ENCODE data around the gene DAP.
A peak's percentile ranks its signal among the peaks of the same experiment; 100 is the strongest.

DAP gene

GRCh38 chr5:10709933-10710332, 51.1 kb downstream of the DAP start:
- DNase-seq (ENCODE audit: low spot score), result no peak

DNA sequence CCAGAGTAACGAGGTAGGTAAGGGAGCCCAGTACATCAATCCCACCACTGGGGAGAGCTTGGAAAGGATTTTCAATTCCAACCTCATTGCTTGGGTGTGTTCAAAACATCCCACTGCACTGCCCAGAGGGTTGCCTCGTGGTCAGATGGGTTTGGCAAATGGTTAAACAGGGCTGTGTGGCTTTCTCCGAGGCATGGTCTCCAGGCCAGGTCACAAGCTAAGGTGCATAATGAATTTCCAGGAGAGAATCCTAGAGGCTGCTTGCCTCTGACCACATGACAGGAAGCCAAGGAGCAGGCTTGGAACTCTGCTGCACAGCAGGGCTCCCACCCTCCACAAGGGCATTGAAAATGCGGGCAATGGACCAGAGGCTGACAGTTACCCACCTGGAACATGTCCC, 51.6 kb downstream of the DAP start:
- DNase-seq (ENCODE audit: low spot score), result no peak

GRCh38 chr5:10708189-10708944, 52.7 kb downstream of the DAP start:
- no peak for DNase-seq (ENCODE audit: low spot score)

- no peak for DNase-seq (ENCODE audit: low spot score)
Measured at GRCh38 chr5:10707198-10708142, 53.6 kb downstream of the DAP start.

DNA sequence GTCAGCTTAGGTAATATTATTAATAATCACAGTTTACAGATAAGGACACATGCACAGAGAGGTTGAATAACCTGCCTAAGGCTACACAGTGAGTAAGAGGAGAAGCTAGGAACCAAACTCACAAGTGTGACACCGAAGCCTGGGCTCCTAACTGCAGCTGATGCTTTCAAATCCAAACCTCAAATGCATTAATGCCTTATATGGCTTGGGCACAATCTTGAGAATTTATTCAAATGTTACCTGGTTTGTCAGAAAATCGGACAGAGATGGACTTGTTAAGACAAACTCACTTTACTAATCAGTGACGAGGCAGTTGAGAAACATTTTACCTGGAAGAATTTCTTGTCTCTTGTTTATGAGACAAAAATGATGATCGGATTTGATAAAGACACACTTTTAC, 54.7 kb downstream of the DAP start:
- DNase-seq (ENCODE audit: low spot score), result no peak

DNA sequence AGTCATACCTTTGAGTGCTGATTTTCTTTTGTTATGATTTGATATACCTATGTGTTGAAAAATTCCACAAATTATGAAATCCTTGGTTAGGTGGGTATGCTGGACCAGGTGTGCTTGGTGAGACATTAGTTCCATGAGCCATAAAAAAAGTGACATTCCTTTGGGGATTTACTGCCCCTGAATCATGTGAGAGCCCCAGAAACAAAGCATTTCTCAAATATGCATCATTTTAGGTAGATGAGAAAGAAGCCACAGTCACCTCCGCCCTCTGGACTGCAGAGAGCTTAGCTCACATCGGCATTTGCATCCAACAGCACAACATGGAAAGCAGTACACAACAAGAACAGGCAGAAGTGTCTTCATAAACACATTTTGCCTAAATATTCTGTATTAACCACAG, 55.3 kb downstream of the DAP start:
- DNase-seq (ENCODE audit: low spot score), result no peak

DNA sequence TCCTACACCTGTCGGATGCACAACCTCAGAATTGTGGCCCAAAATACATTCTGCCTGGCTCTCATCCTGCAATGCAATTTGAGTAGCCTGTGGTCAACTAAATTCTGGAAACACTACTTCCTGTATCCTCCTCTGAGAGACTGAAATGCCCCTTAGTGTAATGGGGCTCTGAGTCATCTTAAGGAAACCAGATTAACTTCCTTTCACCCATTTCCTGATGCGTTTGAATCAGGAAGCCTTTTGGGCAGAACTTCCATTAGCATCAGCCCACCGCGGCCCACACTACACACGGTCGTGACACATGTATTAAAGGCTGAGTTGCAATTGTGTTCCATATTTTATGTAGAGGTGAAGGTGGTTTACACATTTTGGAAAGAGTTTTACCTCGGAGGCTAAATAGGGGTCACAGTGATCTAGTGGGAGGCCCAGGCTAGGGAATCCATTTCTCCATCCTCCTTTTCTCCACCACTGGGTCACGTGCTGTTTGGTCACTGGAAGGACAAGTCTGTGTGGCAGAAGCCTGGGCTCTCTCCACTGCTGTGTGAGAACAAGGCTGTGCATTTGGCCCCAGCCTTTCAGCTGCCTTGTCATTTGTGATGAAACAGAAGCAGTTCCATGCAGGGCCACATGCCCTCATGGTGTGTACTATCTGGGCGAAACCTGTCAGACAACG, 55.9 kb downstream of the DAP start:
- DNase-seq (ENCODE audit: low spot score), result peak; percentile 28

DNA sequence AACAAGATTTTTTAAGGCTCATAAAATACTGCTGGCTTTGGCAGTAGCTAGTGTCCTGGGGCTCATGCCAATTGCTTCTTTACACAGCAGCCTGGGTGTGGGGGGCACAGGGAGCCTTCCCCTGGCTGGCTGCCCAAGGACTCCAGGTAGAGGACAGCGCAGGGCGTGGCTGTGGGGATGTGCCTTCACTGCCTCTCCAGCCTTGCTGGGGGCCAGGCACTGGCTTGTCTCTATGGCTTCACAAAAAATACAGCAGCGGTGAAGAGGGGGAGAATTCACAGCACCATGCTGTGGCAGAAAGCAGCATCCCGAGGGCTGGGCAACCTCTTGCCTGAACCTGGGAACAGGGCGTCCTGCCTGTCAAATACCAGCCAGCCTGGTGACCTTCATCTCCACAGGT, 57.4 kb downstream of the DAP start:
- DNase-seq (ENCODE audit: low spot score), result no peak

GRCh38 chr5:10702911-10703491, 58.0 kb downstream of the DAP start:
- no peak for DNase-seq (ENCODE audit: low spot score)

- no peak for DNase-seq (ENCODE audit: low spot score)
Measured at GRCh38 chr5:10702040-10702629, 58.9 kb downstream of the DAP start.

DNA sequence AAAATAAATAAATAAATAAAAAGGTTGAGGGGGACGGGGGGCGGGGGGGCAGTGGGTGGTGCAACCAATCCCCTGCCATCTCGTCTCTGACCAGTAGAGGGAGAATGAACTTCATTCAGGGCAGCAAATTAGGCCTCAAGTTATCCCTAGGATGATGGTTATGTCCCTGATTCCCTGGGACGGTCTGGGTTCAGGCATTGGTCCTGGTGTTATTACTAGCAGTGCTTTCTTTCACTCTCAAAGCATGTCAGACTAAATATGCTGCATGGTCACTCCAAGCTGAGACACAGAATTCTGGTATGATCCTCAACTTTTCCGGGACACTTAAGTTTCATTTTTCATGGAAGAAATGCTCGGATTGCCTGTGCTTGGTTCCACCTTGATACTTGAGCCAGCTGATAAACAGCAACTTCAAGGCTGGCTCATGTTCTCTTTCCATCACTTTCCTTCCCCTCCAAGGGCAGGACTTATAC, 59.4 kb downstream of the DAP start:
- DNase-seq (ENCODE audit: low spot score), result no peak

- no peak for DNase-seq (ENCODE audit: low spot score)
Measured at GRCh38 chr5:10700516-10700915, 60.5 kb downstream of the DAP start.

DNA sequence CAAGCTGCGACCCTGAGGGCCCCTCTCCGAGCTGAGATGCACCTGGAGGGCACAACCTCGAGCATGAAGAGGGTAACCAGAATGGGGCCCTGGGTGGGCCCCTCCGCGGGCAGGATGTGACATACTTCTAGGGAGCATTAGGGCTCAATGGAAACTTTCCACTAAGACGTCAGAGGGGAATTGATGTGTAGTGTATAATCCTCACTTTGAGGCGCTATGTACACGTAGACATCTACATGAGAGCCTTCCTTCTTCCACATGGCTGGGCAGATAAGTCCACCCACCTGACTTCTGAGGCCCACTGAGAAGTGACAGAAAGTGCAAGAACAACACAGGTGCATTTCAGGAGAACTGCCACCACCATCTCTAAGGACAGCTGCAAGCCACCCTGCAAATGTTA, 61.0 kb downstream of the DAP start:
- DNase-seq (ENCODE audit: low spot score), result no peak

DNA sequence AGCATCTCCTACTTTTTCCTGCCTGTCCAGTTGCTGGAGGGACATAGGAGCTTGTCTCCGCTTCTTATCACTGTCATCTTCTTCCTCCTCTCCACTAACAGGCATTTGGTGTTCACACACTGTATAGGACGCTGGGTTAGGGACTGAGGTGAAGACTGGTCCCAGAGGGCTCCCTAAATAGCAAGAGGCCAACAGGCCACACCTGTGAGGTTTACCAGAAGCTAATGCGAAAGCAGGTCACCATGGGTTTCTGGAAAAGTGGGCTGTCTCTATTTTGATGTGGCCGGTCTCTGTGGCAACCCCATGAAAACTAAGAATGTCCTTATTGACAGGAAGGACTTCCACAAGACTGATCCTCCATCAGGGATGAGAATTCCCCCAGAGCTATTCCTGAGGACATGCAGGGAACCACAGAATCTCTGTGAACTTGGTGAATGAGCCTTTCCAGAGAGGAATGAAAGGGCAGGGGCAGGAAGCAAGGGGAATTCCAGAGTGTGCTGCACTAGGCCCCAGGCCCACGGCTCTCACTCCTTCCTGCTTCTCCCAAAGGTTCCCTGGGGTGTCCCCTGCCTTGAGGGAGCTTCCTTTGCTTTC, 61.7 kb downstream of the DAP start:
- DNase-seq (ENCODE audit: low spot score), result no peak

DNA sequence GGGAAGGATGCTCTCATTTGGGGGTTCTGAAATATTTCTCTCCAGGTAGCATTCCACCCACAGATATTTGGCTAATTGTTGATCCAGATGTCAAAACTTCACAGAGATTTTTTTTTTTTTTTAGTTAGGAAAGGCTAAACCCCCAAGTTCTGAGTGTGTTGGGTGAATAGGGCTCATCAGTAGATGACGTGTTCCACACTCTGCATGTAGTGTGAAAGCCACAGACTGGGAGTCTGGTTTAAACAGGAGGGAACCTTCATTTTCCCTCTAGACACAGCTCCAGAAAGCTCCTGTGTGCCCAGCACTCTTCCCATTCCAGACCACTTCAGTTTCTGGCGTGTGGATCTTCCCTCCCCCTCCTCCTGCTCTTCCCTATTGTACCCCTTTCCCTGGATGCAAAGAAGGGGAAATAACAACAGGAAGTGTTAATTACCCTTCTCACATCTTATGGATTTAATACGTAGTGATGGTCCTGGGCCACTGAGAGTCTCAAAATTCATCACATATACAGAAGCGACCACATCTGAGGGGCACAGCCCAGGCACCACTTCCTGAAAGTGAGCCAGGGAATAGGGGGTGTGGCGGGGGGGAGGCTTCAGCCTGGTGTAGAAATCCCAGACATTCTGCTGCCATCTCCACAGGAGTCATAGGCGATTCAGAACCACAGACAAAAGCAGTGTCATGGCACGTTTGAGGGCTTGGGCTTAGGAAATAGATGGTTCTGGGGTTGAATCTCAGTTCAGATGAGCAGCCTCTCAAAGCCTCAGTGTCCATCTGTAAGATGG, 65.1 kb downstream of the DAP start:
- DNase-seq (ENCODE audit: low spot score), result no peak

GRCh38 chr5:10695055-10695649, 65.9 kb downstream of the DAP start:
- DNase-seq (ENCODE audit: low spot score), result peak; percentile 59

DNA sequence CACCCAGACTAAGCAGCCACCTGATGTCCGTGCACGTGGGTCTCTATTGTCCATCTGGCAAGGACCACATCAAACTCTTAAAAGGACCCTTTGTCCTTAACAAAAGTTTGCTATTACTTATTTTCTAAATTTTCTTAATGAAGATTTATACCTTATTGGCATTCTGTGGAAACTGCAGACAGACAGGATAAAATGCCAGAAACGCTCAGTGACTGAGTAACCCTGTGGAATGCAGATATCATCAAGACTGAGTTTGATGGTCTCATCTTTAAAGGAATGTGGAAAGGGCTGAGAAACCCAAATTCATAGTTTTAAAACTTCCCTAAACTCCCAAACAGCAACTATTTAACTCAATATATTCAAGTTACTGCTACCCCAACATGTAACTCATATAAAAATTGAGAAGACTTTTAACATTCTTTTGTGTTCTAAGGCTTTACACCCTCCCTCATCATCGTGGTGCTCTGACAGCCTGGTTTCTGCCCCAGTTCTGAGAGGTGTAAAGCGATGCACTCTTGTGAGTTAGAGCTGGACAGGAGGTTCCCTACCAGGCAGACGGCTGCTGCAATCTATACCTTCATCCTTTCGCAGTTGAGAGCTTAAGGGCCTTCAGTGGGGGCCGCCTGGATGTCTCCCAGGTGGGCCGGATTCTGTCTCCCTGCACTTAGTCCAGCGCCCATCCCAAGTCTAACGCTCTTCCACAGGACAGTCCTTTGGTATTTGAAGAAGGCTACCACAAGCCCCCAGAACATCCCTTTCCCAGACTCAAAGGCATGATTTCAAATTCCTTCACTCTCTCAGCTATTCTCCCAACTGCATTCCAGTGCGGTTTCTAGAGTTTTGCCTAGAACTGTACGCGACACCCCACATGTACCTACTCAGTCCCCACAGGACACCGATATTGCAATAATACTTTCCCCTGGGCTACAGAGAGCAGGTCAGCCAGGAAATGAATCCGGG, 68.9 kb downstream of the DAP start:
- DNase-seq (ENCODE audit: low spot score), result no peak

DNA sequence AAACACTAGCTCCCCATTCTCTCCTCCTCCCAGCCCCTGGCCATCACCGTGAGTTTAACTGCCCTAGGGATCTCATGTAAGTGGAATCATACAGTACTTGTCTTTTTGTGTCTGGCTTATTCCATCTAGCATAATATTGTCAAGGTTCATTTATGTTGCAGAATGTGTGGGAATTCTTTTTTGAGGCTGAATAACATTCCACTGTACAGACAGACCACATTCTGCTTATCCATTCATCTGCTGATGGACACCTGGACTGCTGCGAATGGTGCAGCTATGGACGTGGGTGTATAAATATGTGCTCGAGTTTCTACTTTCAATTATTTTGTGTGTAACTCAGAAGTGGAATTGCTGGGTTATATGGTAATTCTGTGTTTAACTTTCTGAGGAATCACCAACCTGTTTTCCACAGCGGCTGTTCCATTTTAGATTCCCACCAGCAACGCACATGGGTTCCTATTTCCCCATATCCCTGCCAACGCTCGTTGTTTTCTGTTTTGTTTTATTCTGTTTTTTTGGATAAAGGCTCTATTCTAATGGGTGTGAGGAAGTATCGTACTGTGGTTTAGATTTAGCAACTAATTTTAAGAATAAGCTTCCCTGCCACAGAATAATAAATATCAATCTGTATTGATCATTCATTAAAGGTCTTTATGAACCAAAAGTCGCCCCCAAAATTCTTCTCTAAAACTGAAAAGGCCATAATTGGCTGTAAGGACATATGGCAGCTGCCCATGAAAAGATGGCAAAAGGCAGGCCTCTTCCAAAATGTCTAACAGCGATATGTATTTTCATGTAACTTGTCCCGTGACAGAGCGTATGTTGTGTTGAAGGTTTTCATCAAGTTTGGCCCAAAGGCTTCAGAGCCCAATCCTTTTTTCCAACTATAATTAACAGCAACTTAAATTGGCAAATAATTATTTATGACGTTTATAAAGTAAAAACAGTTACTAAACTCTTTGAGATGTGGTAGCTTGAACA, 70.3 kb downstream of the DAP start:
- no peak for DNase-seq (ENCODE audit: low spot score)

Data from COLO829 (cell line).